GM19397 (cell line): Measurements from ENCODE around the gene RNGTT.
A peak's percentile ranks its signal among the peaks of the same experiment; 100 is the strongest.
"Not testable (repeated sequence)": the region's sequence is repeated elsewhere in the genome, so short reads cannot be mapped to it uniquely, and the experiment has no call there.

Experiments used
- ATAC-seq: cut with Tn5 transposase; IDR thresholded peaks from one replicate; pipeline ENCODE4 v1.9.1; 2021; ENCODE audit warnings: mild to moderate bottlenecking, moderate library complexity; ENCODE audit not compliant: unreplicated experiment

RNGTT gene

DNA sequence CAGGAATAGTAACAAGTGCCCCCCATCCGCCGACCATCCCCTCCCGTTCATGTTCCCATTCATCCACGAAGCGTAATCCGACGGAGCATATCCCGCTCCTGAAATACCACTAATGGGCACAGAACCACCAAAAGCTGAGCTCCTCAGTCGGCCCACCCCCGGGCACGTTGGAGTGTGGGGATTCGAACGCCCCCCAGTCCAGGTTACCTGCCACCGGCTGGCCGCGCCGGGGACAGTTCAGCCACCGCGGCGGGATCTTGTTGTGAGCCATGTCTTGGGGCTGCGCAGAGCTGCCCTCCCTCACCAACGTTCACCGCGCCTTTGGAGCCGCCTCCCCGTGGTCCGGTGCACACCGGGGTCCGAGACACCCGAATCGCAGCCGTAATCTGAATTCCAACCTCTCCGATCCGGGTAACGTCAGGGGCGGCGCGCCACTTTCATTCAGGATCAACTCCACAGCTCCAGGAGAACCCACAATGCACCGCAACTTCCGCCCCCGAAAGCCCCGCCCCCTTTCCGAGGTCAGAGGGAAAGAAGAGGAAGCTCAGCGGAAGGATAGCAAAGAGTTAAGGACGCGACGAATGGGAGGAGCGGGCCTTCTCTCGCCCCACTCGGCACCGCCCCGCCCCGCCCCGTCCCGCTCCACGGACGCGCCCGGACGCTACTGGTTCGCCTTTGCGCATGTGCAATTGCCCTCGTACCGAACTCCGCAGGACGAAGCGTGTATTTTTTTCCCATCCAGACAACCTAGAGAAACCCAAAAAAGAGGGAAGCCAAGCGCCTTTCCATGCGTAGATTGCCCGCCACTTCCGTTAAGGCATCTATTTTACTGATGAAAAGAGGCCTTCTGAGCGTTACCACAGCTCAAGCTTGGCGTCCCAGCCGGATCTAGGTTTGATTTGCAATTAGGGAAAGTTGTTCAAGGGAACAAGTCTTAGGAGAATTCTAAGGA is at the start of gene RNGTT:
RNGTT (minus strand) TSS at position 480 of the 952 bp plus-strand sequence; CDS start at position 271, 209 bp downstream.
- peak; percentile 99 for ATAC-seq

DNA sequence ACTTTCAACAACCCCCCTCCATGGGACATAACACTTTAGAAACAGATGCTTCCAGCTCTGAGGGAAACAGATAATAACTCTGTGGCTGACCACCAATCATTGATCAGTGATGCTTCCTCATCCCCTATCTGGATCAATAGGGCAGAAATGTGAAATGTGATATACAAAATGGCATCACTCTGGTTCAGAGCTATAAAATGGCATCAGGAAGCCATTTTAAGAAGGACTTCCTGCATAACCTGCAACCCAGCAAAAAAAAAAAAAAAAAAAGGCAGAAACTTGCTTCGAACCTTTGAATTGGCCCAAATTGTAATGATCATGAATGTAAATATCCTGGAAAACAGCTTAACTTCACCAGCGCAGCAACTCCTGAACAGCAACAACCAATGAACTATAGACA is 48.0 kb upstream of the RNGTT start:
- no peak for ATAC-seq

DNA sequence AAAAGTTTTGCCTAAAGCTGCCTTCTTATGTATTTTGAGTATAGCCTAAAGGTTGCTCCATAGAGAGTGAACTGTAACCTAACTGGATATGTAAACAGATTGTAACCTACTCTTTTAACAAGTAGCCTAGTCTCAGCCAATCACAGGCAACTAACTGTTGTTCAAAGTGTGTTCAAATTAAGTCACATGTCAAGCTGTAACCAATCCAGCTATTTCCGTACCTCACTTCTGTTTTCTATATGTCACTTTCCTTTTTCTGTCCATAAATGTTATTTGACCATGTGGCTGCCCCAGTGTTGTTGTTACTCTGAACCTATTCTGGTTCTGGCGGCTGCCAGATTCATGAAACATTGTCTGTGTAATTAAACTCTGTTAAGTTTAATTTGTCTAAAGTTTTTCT is 47.4 kb upstream of the RNGTT start:
- no peak for ATAC-seq

DNA sequence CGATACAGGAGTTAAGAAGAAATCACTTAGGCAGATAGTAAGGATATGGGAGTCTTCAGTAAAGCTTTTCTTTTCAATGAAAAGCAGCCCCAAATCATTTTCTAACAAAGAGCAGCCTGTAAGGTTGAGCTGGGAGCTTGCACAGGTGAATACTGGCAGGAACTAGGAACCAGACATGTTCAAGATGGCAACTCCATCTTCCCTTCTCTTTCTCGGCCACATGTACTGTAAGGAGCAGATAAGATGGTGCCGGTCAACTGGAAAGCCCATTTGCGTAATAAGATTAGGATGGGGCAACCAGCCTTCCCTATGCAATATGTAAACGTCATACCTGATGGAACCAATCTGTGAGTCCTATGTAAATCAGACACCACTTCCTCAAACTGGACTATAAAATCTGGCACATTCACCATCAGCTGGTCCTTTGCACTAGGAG is 46.2 kb upstream of the RNGTT start:
- no peak for ATAC-seq

DNA sequence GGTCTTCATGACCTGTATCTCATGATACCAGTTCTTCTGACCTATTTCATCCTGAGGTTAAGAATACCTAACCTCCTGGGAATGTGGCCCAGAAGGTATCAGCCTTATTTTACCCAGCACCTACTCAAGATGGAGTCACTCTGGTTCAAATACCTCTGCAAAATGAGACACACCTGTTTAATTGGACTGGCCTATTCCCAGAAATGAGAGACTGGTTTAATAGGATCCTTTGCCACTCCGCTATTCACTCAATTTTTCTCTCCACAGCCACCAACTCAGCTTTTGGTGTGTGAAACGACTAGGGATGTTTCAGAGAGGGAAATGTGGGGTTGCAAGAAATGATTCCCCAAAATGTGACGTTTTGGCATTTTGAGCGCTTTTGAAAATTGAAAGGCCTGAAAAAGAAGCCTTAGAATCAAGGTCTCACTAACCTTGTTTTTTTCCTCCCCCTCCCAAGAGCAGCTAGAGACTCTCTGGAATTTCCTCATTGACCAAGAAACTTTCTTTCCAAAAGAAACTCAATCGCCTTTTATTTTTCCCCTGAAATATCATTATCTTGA is 45.5 kb upstream of the RNGTT start:
- ATAC-seq = no peak

DNA sequence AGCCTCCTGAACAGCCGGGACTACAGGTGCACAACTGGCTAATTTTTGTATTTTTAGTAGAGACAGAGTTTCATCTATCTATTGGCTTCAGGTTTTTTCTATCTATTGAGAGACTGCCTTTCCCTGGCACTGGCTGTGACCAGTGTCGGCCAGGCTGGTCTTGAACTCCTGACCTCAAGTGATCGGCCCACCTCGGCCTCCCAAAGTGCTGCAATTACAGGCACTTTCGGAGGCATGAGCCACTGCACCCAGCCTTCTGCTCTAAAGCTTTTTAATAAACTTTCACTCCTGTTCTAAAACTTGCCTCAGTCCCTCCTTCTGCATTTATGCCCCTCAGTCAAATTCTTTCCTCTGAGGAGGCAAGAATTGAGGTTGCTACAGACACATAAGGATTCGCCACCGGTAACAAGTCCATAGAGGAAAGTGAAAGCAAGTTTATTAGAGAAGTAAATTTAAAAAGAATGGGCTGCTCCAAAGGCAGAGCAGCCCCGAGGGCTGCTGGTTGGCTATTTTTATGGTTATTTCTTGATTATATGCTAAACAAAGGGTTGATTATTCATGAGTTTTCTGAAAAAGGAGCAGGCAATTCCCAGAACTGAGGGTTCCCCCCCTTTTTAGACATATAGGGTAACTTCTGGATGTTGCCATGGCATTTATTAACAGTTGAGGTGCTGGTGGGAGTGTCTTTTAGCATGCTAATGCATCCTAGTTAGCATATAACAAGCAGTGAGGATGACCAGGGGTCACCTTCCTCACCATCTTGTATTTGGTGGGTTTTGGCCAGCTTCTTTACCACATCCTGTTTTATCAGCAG is 44.8 kb upstream of the RNGTT start:
- ATAC-seq = no peak

DNA sequence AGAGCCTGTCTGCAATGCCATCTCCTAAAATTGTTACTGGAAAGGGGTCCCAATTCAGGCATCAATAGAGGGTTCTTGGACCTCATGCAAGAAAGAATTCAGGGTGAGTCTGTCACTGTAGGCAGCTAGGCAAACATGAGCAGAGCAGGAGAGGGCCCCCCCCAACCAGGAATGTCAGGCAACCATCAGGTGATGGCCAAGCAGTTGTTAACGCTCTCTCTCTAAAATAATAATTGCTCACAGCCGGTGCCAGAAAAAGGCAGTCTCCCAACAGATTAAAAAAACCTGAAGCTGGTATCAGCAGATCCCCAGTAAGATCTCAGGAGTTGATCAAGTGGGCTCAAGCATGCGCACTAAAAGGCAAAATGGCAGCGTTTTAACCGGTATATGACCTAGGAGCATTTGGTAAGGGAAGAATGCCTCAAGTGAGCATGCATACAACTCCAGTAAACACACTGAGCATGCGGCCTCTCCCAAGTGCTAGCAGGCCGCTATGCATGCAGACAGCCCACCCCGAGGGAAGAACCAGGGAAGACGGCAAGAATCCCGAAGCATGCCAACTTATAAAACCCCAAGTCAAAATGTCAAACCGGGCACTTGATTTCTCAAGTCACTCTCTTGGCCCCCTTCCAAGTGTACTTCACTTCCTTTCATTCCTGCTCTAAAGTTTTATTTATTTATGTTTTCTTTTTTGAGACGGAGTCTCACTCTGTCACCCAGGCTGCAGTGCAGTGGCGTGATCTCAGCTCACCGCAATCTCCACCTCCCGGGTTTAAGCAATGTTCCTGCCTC is 44.0 kb upstream of the RNGTT start:
- no peak for ATAC-seq

DNA sequence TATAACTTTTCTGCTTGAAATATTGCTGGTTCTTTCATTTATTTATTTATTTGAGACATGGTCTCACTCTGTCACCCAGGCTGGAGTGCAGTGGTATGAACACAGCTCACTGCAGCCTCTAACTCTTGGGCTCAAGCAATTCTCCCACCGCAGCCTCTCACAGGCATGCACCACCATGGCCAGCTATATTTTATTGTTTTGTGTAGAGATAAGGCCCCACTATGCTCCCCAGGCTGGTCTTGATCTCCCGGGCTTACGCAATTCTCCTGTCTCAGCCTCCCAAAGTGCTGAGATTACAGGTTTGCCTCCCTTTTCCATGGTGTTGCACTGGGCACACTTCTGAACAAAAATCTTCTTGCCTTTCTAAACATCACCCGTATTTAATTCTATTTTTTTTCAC is 39.1 kb upstream of the RNGTT start:
- ATAC-seq = no peak

DNA sequence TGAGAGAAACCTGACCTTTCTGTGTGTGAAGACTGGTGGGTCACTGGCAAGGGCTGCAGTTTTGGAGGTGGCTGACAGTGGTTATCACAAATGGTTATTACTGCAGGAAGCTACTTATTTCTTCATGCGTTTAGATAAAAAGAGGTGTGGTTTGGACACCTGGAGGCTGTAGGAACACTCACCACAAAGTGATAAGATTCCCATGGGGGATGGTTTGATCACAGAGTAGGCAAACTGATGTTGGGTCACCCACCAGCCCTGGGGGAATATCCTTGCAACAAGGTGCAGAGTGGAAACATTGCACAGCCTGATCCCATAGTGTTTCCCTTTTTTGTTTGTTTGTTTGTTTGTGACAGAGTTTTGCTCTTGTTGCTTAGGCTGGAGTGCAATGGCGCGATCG is 33.9 kb upstream of the RNGTT start:
- no peak for ATAC-seq

DNA sequence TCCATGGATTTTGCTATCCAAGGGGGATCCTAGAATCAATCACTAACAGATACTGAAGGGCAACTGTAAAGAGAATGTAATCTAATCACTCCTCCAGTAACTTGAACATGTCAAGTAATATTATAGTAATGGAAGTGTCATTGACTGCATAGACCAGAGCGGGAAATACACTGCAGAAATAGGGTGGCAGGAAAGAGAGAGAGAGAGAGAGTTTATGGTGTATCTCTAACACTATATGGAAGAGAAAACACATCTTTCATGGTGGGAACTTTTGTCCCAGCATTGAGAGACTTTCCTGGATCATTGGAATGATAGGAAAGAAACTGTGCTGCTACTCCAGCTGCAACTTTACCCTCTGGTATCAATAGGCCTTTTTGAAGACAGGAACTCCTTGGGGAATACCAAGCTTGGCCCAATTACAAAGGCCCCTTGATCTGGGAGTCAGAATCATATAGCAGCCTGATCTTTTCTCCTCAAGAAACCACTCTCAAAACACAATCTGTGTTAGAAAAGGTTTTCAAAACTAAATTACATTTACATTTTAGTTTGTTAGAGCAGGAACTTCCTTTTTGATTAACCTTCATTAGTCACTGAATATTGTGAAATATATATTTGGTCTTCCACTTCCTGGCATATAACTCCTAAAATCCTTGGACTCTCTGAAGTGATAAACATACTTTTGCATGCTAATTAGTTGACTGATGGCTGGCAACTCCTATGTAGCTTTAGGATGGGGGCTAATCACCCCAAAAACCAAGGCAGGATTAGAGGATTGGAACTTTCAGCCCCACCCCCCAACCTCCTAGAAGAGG is 29.5 kb upstream of the RNGTT start:
- ATAC-seq = no peak

DNA sequence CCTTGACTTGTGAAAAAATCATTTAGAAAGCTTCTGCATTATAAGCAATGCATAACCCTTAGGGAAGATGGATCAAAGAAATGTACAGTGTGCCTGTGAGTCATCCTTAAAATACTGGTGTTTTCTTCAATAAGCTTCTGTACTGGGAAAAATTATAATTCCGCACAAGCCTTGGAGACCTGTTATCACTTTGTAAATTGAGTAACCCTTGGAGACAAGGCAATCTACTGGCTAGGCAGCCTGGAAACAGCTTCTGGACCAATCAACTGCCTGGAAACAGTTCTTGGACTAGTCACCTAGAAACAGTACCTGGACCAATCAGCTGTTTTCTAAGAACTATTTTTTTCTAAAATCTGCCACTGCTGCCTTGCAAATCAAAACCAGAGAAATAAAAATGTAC is 25.8 kb upstream of the RNGTT start:
- no peak for ATAC-seq

DNA sequence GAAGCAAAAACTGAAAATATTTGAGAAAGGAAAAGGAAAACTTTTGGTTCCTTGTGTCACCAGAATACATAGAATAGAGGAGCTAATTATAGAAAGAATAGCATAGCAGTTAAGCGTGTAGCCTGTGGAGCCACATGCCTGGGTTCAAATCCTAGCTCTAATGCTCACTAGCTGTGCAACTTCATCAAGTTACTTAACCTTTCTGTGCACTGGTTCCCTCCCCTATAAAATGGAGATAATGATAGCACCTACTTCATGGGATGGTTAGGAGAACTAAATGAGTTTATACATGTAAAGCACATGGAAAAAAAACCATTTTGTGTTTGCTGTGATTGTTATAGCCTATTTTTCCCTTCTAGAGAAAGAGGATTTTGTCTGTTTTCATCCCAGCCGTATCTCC is 24.5 kb upstream of the RNGTT start:
- no peak for ATAC-seq

DNA sequence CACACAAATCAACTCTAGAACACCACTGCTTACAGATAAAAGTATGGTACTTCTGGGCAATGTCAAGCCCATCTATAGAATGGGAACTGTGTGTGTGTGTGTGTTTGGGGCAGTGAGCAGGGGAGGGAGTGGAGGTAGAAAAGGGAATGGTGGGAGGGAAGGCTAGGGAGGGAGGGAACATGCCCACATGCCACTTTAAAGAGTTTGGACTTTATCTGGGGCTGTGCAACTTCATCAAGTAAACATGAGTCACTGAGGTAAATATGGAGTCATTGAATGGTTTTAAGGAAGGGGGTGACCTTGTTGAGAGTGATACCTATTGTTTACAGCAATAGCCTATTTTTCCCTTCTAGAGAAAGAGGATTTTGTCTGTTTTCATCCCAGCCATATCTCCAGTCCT is 22.5 kb upstream of the RNGTT start:
- ATAC-seq = no peak

DNA sequence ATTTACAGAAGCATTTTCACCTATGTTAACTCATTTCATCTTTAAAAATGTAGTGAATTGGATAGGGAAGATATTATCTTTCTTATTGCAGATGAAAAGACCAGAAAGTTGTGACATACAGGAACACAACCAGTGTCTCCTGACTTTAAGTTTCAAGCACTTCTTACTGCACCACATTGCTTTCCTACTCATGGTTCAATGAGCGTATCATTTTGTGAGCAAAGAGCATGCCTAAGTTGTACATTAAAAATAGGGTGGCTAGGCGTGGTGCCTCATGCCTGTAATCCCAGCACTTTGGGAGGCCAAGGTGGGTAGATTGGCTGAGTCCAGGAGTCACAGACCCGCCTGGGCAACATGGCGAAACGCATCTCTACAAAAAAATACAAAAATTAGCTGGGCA is 21.2 kb upstream of the RNGTT start:
- no peak for ATAC-seq

DNA sequence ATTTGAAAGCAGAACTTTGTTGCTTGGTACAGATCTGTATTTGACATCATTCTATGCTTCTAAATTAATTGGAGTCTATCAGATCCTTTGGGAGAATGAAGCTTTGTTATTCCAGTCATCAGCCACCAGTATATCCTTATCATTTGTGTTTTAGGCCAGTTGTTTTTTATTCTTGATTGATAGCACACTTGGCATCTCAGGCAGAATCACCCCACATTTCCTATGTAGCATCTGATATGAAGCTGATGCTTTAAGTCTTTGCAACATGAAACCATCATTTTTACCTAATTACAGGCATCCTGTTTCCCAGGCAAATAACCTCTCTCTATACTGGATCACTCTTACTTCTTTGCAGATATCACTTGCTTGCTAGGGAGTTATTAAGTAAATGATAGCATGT is 20.7 kb upstream of the RNGTT start:
- ATAC-seq = no peak

DNA sequence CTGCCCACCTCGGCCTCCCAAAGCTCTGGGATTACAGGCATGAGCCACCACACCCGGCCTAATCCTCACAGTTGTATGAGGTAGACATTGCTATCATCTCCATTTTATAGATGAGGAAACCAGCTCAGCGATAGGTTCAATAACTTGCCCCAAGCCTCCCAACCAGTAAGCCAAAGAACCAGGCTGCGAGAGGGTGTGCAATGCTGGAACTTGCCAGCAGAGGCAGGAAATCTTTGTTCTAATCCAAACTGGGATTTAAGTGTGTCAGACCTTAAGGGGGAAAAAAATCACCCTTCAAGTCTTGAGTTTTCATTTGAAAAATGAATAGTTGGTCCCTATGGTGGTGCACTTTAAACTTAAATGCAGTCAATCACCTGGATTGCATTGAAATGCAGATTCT is 20.1 kb upstream of the RNGTT start:
- ATAC-seq = no peak

DNA sequence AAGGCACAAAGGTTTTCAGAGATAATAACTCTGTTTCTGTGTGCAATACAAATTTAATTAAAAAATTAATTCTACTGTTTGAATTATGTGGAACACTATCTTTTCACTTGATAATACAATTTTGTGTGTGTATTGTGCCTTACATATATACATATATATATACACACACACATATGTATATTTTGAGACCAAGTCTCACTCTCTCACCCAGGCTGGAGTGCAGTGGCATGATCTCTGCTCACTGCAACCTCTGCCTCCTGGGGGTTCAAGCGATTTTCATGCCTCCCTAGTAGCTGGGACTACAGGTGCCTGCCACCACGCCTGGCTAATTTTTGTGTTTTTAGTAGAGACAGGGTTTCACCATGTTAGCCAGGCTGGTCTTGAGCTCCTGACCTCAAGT is 19.7 kb upstream of the RNGTT start:
- ATAC-seq = not testable (repeated sequence)

DNA sequence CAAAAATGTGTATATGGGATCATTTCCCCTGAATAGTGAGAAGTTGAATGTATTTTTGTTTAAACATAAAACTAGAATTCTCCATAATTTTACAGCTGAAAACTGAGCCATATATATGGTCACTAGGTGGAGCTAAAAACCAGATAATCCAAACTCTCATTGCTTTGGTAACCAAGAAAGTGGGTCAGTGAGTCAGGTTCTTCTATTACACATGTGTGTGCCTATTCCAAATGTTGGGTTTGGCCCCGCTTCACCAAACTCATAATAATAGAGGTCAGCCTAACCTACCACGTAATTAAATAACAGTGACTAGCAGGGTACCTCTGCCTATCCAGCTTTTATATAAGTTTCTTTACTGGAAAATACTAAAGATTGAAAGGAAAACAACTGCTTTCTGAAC is 19.3 kb upstream of the RNGTT start:
- ATAC-seq = no peak

DNA sequence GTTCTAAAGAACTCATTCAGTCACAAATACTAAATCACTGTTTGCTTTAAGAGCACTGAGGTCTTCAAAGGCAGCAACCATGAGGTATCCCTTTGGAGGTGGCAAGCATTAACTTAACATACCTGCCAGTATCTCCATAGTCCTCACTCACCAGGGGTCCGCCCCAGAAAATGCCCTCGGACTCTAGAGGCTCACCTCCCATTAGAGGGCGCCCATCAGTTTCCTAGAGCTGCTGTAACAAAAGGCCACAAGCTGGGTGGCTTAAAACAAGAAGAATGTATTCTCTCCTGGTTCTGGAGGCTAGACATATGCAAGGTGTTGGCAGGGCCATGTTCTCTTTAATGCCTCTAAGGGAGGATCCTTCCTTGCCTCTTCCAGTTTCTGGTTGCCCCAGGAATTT is 12.0 kb upstream of the RNGTT start:
- no peak for ATAC-seq
